ACHN (cell line): ENCODE measurements around the gene RNF225.
"Not testable (repeated sequence)": the region's sequence is repeated elsewhere in the genome, so short reads cannot be mapped to it uniquely, and the experiment has no call there.

Experiments used
- DNase-seq: peaks from one replicate; pipeline ENCODE4 v3.0.0-alpha.2; 2015
- in situ Hi-C: cut with HindIII; loops from 2 replicates; pipeline ENCODE4 v1.10.0; 2017; ENCODE audit warnings: low sequenced_read_pairs, low pct_ligation_motif_present, low pct_unique_long_range_greater_than_20kb

The RNF225 gene

GRCh38 chr19:58395220-58395978 lies at the start of gene RNF225:
Gene RNF225, plus strand, starts transcription at chr19:58395656. Its CDS starts 434 bp downstream, at chr19:58396090.
- in situ Hi-C loops = no loop called here
- DNase-seq = no peak

DNA sequence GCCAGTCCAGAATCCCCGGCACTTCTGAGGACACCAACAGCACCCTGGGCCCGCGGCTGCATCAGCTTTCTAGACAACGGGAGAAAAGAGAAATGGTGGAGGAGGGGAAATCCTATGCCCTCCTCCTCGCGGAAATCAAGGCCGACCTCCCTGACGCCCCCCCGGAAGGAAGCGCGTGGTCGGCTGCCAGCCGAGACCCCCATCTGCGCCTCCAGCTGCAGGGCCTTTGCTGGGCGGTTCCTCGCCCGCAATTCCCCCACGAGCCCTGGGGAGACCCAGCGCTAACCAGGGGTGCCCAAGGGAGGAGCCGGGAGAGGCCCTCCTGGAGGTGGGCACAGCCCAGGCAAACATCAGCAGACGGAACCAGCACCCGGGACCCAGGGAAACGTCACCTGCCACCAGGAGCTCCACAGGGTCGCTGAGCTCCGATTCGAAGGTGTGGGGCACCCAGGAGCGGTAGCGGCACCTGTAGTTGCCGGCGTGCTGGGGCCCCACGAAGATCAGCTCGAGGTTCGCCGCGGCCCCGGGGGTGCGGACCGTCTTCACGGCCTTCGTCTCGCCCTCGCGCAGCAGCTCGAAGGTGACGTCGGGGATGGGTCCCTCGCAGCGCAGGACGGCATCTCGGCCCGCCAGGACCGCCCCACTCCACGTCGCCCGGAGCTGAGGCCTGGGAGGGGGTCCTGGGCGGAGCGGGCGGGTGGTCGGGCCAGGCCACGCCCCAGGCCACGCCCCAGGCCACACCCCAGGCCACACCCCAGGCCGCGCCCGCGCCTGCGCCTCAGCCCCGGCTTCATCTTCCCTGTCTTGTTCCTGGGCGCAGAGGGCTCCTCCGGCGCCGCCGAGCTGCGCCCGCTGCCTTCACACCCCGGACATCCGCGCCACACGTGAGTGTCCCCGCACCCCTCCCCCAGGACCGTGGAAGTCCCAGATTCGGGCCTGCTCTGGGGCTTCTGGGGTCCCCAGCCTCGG lies 48.2 kb upstream of the RNF225 start:
- peak; percentile 12 for DNase-seq
- in situ Hi-C loops = no loop called here

GRCh38 chr19:58348080-58348479 lies 47.4 kb upstream of the RNF225 start:
- in situ Hi-C loops, DNase-seq: not testable (repeated sequence)

GRCh38 chr19:58349590-58349989 lies 45.9 kb upstream of the RNF225 start:
- DNase-seq = no peak
- in situ Hi-C loops = no loop called here

DNA sequence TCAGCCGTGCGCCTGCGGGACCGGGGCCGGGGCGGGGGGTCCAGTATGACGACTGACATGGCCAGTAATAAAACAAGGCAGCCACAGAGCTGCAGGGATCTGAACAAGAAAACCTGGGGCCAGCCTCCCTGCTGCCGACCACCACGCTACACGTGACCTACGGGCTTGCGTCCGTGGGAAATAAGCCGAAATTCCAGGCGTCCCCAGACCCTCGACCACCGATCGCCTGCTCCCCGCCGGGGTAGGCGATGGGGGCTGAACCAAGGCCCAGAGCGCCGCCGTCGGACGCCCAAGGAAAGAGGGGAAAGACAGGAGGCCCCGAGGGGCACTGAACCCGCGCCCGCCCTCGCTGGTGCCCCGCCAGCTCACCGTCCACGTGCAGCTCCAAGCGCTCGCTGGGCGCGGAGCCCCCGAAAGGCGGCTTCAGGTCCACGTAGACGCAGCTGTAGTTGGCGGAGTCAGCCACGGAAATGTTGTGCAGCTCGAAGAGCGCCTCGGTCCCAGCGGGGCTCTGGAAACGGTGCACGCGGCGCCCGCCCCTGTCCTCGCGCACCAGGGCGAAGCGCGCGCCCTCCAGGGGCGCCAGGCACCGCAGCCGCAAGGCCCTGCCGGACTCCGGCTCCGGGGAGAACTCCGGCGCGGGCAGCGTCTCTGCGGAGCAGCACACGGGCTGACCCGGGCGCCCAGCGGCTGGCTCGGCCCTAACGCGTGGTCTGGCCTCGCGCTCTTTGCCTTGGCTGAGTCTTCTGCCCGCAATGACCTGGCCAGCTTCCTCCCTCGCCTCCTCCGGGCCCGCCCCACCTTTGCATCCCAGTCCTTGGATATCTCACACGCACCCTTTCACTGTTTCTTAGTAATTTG lies 45.2 kb upstream of the RNF225 start:
- in situ Hi-C loops = no loop called here
- no peak for DNase-seq

DNA sequence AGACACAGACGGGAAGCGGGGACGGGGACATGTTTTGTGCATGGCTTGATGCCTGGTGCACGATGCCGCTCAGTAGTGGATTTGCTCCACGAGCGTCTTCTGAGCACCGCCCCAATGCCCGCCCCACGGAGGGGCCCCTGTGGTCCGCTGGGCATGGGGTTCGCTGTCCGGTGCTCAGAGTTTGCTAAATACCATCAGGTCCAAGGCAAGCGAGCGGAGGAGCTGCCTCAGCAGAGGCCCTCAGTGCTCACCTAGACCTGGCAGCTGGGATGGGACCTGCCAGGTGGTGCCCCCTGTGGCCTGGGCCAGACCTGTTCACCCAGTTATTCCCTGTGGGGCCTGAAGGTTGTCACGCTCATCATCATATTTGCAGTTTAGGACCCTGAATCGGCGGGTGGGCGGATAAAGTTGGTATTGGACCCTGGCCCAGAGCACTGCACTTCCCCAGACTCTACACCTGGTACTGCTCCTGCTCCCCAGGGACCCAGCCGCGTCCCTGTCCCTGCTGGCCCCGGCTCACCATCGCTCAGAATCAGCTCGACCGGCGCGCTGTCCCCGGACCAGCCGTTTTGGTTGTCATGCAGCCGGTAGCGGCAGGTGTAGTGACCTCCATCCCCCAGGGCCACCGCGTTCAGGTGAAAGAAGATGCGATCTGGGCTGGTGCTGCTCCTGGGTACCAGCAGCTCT lies 44.4 kb upstream of the RNF225 start:
- no peak for DNase-seq

DNA sequence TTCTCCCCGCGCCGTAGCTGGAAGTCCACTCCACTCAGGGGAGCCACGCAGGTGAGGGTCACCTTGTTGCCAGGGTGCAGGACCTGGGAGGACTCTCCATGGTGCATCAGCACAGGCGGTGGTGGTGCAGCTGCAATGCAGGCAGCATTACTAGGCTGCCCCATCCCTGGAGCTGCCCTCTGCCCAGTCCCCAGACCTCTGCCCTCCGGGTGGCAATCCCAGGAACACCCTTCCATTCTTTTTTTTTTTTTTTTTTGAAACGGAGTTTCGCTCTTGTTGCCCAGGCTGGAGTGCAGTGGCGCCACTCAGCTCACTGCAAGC lies 43.9 kb upstream of the RNF225 start:
- no peak for DNase-seq
- in situ Hi-C loops = no loop called here

More for the DNA sequence above, 44.4 kb upstream of the RNF225 start:
- in situ Hi-C loops = no loop called here

GRCh38 chr19:58351990-58352755 lies 43.3 kb upstream of the RNF225 start:
- in situ Hi-C loops = no loop called here
- DNase-seq = no peak

DNA sequence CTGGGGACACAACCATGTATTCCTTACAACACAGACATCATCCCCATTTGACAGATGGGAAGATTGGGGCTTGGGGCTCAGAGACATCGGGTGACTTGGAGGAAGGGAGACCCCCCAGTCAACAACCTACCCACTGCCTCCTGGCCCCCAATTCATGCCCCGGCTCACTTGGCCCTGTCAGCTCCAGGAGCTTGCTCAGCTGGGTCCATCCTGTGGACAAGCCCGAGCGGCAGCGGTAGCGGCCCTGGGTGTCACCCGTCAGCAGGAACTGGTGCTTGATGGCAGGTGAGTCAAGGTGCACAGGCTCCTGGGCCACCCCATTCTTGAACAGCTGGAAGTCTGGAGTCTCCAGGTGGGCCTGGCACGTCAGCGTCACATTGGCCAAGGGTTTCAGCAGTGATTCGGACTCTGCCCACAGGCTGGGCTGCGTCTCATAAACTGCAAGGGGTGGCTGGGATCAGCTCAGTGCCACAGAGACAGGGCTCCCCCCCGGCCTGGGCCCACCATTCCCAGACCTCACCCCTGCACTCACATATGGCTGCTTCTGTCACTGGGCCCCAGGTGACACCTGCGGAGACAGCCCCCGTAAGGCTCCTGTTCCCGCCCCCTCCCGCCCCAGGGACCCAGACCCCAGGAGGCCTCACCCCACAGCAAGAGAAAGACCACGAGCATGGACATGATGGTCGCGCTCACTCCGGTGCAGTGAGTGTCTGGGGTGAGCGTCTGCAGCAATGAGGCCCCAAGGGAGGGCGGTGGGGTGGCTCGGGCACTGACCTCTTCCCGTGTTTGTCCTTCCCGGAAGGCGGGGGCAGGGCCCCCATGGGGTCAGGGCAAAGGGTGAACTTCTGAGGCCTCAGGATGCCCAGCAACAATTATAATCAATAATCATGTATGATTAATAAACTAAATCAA lies 42.4 kb upstream of the RNF225 start, which contains the start of gene A1BG:
A1BG (minus strand) TSS at position 733 of the 912 bp plus-strand sequence; CDS start at position 678, 55 bp downstream.
- DNase-seq = no peak
- in situ Hi-C loops = no loop called here

- in situ Hi-C loops = no loop called here
- no peak for DNase-seq
Measured at GRCh38 chr19:58353717-58354477, 41.6 kb upstream of the RNF225 start.

GRCh38 chr19:58354478-58355030 lies 40.9 kb upstream of the RNF225 start:
- DNase-seq = no peak
- in situ Hi-C loops = no loop called here

- in situ Hi-C loops = no loop called here
- DNase-seq = no peak
Measured at GRCh38 chr19:58355215-58355796, 40.1 kb upstream of the RNF225 start.

DNA sequence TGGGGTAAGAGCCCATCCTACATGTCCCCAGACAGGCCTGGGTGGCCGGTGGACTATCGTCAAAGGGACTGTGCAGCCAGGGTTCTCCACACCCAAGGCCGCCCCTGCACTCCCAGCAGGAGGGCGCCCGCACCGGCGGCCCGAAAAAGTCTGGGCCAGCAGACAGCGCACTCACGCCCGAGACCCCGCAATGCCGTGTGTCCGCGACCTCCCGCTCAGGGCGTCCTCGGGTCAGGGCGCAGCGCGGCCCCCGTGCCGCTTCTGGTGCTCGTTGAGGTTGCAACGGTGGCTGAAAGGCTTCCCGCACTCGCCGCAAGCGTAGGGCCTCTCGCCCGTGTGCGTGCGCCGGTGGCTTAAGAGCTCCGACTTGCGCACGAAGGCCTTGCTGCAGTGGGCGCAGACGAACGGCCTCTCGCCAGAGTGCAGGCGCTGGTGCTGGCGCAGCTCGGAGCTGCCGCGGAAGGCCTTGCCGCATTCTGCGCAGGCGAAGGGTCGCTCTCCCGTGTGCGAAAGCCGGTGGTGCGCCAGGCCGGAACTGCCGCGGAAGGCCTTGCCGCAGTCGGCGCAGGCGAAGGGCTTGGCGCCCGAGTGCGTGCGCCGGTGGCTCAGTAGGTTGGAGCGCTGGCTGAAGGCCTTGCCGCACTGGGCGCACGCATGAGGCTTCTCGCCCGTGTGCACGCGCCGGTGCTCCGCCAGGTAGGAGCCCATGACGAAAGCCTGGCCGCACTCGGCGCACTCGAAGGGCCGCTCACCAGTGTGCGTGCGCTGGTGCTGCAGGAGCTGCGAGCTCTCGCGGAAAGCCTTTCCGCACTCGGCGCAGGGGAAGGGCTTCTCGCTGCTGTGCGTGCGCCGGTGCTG lies 39.3 kb upstream of the RNF225 start:
- in situ Hi-C loops = no loop called here
- DNase-seq = no peak

GRCh38 chr19:58356766-58357480 lies 38.5 kb upstream of the RNF225 start:
- in situ Hi-C loops = no loop called here
- DNase-seq = no peak
